PFSK-1 (cell line): ENCODE measurements around the gene FBLN1.

Experiments used
- POLR2AphosphoS5 ChIP-seq: IDR thresholded peaks from 2 replicates; pipeline ENCODE4 v1.6.1; 2012; ENCODE audit warnings: low read depth, mild to moderate bottlenecking, control low read depth, low read length, moderate library complexity
- REST ChIP-seq, 2 experiments: IDR thresholded peaks; 2 replicates each; pipeline versions ENCODE4 v1.6.1 to v1.8.0; 2011 to 2012; ENCODE audit warnings: low read depth in 2 of 2, low read length in 2 of 2, control low read depth in 1 of 2, inconsistent platforms in 1 of 2, mild to moderate bottlenecking in 1 of 2, moderate library complexity in 1 of 2; ENCODE audit not compliant: insufficient read depth in 1 of 2

DNA sequence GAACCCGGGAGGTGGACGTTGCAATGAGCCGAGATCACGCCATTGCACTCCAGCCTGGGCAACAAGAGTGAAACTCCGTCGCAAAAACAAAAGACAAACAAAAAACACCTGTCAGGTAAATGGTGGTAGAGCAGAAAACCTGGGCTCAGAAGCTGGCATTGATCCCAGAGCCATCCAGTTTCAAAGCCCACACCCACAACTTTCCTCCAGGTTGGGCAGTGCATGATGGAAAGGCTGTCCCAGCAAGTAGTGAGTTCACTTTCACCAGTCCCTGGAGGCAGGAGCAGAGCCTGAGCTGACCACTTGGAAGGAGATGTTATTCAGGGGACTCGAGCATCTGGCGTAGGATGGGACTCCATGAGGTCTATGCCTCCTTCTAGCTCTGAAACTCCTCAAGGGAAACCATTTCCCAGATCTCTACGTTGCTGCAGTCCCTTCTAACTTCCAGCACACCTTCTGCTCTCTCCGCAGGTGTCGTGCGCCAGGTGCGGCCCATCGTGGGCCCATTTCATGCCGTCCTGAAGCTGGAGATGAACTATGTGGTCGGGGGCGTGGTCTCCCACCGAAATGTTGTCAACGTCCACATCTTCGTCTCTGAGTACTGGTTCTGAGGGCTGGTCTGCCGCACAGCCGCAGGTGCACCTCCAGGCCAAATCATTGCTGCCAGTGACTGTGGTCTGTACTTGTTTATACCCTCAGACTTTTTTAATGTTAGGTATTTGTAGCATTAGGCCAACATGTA, 97.3 kb downstream of the FBLN1 start:
- TF ChIP-seq REST (IDR thresholded peaks at IDR 0.05; ENCODE audit: insufficient read depth in 1 of 2, low read depth in 2 of 2, low read length in 2 of 2) (no peak), POLR2AphosphoS5 (no peak)
